ENCODE data around the gene EML1. TPM values are rescaled to one million over a fixed set of nuclear protein-coding genes. Genes with fewer than 3 reads are reported as not detected.

The EML1 gene
- total and polyA plus RNA-seq, 2 experiments from 2014 or later, result 22.9 to 31.9 TPM

DNA sequence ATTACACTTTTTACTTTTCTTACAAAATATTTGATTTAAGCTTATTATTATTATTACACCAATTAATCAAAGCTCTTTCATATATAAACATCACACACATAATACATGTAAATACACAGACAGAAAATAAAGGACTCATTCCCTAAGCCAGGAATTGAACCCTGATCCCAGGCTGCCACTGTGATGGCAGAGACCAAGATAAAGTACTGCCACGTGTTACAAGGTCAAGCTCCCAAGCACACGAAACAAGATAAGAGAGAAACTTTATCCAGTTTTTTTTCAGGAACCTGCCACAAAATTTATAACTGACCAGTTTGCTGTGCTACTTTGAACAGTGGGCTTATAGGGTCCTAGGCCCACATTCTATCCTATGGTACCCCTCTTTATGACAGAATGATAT, 111.3 kb downstream of the EML1 start:
- DNase-seq (ENCODE audit: low spot score), result no peak
- H3K4me1 ChIP-seq (ENCODE audit: insufficient read depth), result peaks cover 4% of the 10 kb centered on the region
- H4K20me1 ChIP-seq (ENCODE audit: insufficient read depth, poor library complexity, severe bottlenecking), result no peaks in the 10 kb centered on the region
- H3K36me3 ChIP-seq (replicated peaks; ENCODE audit: insufficient read depth, low read depth), result no peaks in the 10 kb centered on the region
- H3K27ac ChIP-seq, result no peak overlapping the region
- H3K27me3 ChIP-seq, result no peaks in the 10 kb centered on the region
- no peaks in the 10 kb centered on the region for H3K9me2 ChIP-seq (replicated peaks; ENCODE audit: insufficient read depth)
- H3K4me3 ChIP-seq, result no peak overlapping the region
- H3K9me3 ChIP-seq (ENCODE audit: low read depth), result peaks cover 5% of the 10 kb centered on the region
- no peak overlapping the region for H3K4me2 ChIP-seq
- no peak overlapping the region for H2AFZ ChIP-seq
- TF ChIP-seq EZH2phosphoT487 (IDR thresholded peaks at IDR 0.05; ENCODE audit: low read depth, severe bottlenecking, unreplicated experiment), result no peak
- no peak for TF ChIP-seq EZH2 (IDR thresholded peaks at IDR 0.05; ENCODE audit: borderline replicate concordance)
- TF ChIP-seq CTCF (IDR thresholded peaks at IDR 0.05; ENCODE audit: poor library complexity), result no peak
- no peaks in the 10 kb centered on the region for H3K79me2 ChIP-seq
- WGBS (ENCODE audit: low lambda C conversion rate, missing lambda C conversion rate), result 66% methylated on average over 2 of the region's 2 CpGs

DNA sequence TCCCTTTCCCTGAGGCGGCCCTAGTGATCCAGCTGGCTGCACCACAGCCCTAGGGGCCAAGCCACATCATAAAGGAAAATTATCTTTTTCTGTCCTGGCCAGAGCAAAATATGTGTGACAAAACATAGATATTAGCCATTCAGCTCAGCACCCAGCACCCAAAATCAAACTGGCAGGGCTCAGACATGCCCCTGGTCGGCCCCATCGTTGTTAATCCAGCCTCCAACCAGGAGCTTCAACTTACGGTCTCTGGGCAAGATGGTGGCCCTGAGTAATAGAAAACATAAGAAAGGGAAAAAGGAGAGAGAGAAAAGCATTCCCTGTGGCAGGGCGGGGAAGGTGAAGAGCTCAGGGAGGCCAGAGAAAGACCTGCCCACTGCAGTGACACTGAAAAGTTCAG, 111.9 kb downstream of the EML1 start:
- Histone ChIP-seq H3K4me1 (ENCODE audit: insufficient read depth) (peaks cover 10% of the 10 kb centered on the region), H3K27me3 (no peaks in the 10 kb centered on the region), H2AFZ (no peak overlapping the region), H3K27ac (no peak overlapping the region), H3K36me3 (replicated peaks; ENCODE audit: insufficient read depth, low read depth) (no peaks in the 10 kb centered on the region), H3K4me2 (no peak overlapping the region), H3K9me3 (ENCODE audit: low read depth) (peaks cover 5% of the 10 kb centered on the region), H3K4me3 (no peak overlapping the region), H4K20me1 (ENCODE audit: insufficient read depth, poor library complexity, severe bottlenecking) (no peaks in the 10 kb centered on the region), H3K79me2 (no peaks in the 10 kb centered on the region), H3K9me2 (replicated peaks; ENCODE audit: insufficient read depth) (no peaks in the 10 kb centered on the region)
- no peak for TF ChIP-seq EZH2phosphoT487 (IDR thresholded peaks at IDR 0.05; ENCODE audit: low read depth, severe bottlenecking, unreplicated experiment)
- TF ChIP-seq CTCF (IDR thresholded peaks at IDR 0.05; ENCODE audit: poor library complexity), result no peak
- TF ChIP-seq EZH2 (IDR thresholded peaks at IDR 0.05; ENCODE audit: borderline replicate concordance), result no peak
- no peak for DNase-seq (ENCODE audit: low spot score)
- WGBS (ENCODE audit: low lambda C conversion rate, missing lambda C conversion rate), result 99% methylated on average over 5 of the region's 5 CpGs

- Histone ChIP-seq H3K4me3 (no peak overlapping the region), H3K27me3 (no peaks in the 10 kb centered on the region), H4K20me1 (ENCODE audit: insufficient read depth, poor library complexity, severe bottlenecking) (no peaks in the 10 kb centered on the region), H2AFZ (no peak overlapping the region), H3K79me2 (no peaks in the 10 kb centered on the region), H3K36me3 (replicated peaks; ENCODE audit: insufficient read depth, low read depth) (no peaks in the 10 kb centered on the region), H3K9me2 (replicated peaks; ENCODE audit: insufficient read depth) (no peaks in the 10 kb centered on the region), H3K27ac (no peak overlapping the region), H3K4me2 (no peak overlapping the region), H3K4me1 (ENCODE audit: insufficient read depth) (peaks cover 20% of the 10 kb centered on the region), H3K9me3 (ENCODE audit: low read depth) (peaks cover 1% of the 10 kb centered on the region)
- no peak for DNase-seq (ENCODE audit: low spot score)
- TF ChIP-seq CTCF (IDR thresholded peaks at IDR 0.05; ENCODE audit: poor library complexity) (no peak), EZH2phosphoT487 (IDR thresholded peaks at IDR 0.05; ENCODE audit: low read depth, severe bottlenecking, unreplicated experiment) (no peak), EZH2 (IDR thresholded peaks at IDR 0.05; ENCODE audit: borderline replicate concordance) (no peak)
- WGBS (ENCODE audit: low lambda C conversion rate, missing lambda C conversion rate), result 95% methylated on average over 24 of the region's 24 CpGs
These were observed 114.8 kb downstream of the EML1 start for GRCh38 chr14:99907761-99908652.

Measured in hepatocyte (in vitro differentiated cells).